Kidney (tissue), 14 donors: ENCODE results near the gene CBFA2T3. TPM values are rescaled to one million over a fixed set of nuclear protein-coding genes. Genes with fewer than 3 reads are reported as not detected.

Experiments
- DNase-seq, 5 donors: peaks; one replicate each; pipeline ENCODE4 v3.0.0-alpha.2; 2013 to 2020
- FAIRE-seq: peaks from 2 replicates; lab custom pipeline; 2012; peaks lifted over from hg19 to GRCh38; lab: Jason Lieb, UNC
- H3K27ac ChIP-seq, 2 donors: one replicate each; pipeline ENCODE4 v1.7.0; 2013; ENCODE audit warnings: low read depth in 2 of 2, low read length in 2 of 2, inconsistent platforms in 1 of 2
- H3K27me3 ChIP-seq: one replicate; pipeline ENCODE4 v1.7.1; 2013; ENCODE audit warnings: low read length, inconsistent platforms; ENCODE audit not compliant: control insufficient read depth, insufficient read depth
- H3K36me3 ChIP-seq, 3 donors: one replicate each; pipeline versions ENCODE4 v1.7.0 to v1.7.1; 2013; ENCODE audit warnings: low read length in 3 of 3, control low read depth in 1 of 3, inconsistent platforms in 1 of 3; ENCODE audit not compliant: insufficient read depth in 3 of 3, control insufficient read depth in 2 of 3
- H3K4me1 ChIP-seq, 3 donors: one replicate each; pipeline versions ENCODE4 v1.7.0 to v1.7.1; 2013; ENCODE audit warnings: low read length in 3 of 3, inconsistent platforms in 1 of 3, low read depth in 1 of 3; ENCODE audit not compliant: control insufficient read depth in 2 of 3, insufficient read depth in 2 of 3
- H3K4me3 ChIP-seq, 3 donors: one replicate each; pipeline versions ENCODE4 v1.7.0 to v1.8.1; 2013; ENCODE audit warnings: low read length in 3 of 3, control low read depth in 1 of 3, inconsistent platforms in 1 of 3
- H3K9ac ChIP-seq, 3 donors: one replicate each; pipeline versions ENCODE4 v1.7.0 to v1.7.1; 2013; ENCODE audit warnings: low read length in 3 of 3, control low read depth in 1 of 3, inconsistent platforms in 1 of 3
- H3K9me3 ChIP-seq, 3 donors: one replicate each; pipeline versions ENCODE4 v1.7.0 to v1.7.1; 2013; ENCODE audit warnings: low read length in 3 of 3, control low read depth in 1 of 3, inconsistent platforms in 1 of 3; ENCODE audit not compliant: control insufficient read depth in 2 of 3, insufficient read depth in 1 of 3
- intact Hi-C: fragments of 100-400 bp; cut with DNase I; formaldehyde crosslinking; loops from one replicate; pipeline ENCODE4 v1.11.1; 2022
- polyA plus RNA-seq: library from polyadenylated mRNA; stranded (reverse); fragments of 350-450 nt; fragmentation: Illumina TruSeq; extraction: RNeasy Lipid Tissue Mini Kit (QIAGEN cat#74804); gene quantifications from one replicate; pipeline ENCODE4 v1.2.3, GENCODE V29; 2014; ENCODE audit warnings: low read depth, low replicate concordance; ENCODE audit not compliant: insufficient read depth
- total RNA-seq: library from RNA; stranded (reverse); fragmentation: NEBNext Ultra II Directional; extraction: Animal tissue kit (Norgen Biotek cat#: 25700); gene quantifications from one replicate; pipeline ENCODE4 v1.2.1, GENCODE V29; 2021
- TF ChIP-seq, protein P1 (sequence below): IDR thresholded peaks from 3 replicates; pipeline ENCODE4 v1.5.1; 2012; ENCODE audit warnings: mild to moderate bottlenecking, moderate library complexity, borderline replicate concordance; ENCODE audit not compliant: insufficient read depth; ENCODE audit errors: extremely low read depth
- donor health status: control.
- donor health status: control.
- donor health status: control.
- donor health status: control.
- donor health status: control.
- donor health status: DM: yes; HTN: yes; CAD: no.
- donor health status: Normal renal cell carcinoma (clear cell type).

CBFA2T3 gene
- total and polyA plus RNA-seq, 2 donors from 2014 or later: 0.75 to 8.0 TPM

DNA sequence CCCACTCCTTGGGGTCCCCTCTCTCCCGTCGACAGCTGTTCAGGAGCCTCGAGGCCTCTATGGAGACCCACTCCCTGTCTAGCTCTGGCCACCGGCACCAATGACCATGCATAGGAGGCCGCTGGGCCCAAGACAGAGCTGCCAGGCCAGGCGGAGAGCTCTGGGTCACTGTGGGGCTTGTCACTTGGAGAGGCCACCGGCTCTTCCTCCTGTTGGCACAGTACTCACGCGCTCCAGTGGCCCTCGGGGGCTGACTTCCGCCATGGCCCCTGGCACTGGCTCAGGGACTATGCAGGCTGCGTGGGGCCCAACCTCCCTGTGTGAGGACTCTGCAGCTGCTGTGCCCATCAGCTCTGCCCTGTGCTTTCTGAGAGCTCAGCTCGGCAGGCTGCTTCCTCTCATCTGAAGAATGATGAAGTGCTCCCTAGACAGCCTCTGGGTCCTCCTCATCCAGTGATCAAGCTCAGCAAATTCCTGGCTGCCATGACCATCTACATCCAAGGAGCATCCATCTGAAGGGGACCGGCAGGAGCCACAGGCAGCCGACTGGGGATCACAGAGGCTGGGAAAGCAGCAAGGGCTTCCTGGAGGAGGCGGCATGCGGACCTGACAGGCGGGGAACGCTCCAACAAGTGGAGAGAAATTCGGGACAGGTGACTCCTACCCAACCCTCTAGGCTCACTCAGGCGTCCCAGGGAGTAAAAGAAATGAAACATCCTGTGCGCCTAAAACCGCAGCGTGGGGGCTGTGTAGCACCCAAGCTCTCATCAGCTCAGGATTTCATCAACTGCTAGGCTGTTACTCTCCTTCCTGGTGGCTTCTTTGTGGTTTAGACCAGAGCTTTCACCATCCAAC, 137.0 kb downstream of the CBFA2T3 start:
- no peak for FAIRE-seq
- intact Hi-C loops: no loop called here
- TF ChIP-seq, protein P1, sequence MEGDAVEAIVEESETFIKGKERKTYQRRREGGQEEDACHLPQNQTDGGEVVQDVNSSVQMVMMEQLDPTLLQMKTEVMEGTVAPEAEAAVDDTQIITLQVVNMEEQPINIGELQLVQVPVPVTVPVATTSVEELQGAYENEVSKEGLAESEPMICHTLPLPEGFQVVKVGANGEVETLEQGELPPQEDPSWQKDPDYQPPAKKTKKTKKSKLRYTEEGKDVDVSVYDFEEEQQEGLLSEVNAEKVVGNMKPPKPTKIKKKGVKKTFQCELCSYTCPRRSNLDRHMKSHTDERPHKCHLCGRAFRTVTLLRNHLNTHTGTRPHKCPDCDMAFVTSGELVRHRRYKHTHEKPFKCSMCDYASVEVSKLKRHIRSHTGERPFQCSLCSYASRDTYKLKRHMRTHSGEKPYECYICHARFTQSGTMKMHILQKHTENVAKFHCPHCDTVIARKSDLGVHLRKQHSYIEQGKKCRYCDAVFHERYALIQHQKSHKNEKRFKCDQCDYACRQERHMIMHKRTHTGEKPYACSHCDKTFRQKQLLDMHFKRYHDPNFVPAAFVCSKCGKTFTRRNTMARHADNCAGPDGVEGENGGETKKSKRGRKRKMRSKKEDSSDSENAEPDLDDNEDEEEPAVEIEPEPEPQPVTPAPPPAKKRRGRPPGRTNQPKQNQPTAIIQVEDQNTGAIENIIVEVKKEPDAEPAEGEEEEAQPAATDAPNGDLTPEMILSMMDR: no peak
- no peaks in the 10 kb centered on the region for H3K4me1 ChIP-seq
- no peaks in the 10 kb centered on the region for H3K27me3 ChIP-seq
- DNase-seq: no peak
- H3K9me3 ChIP-seq: no peaks in the 10 kb centered on the region
- H3K4me3 ChIP-seq: no peak overlapping the region
- no peak overlapping the region for H3K9ac ChIP-seq
- peaks cover 0 to 12% (median 4%) of the 10 kb centered on the region in 3 donors for H3K36me3 ChIP-seq
- no peak overlapping the region for H3K27ac ChIP-seq

DNA sequence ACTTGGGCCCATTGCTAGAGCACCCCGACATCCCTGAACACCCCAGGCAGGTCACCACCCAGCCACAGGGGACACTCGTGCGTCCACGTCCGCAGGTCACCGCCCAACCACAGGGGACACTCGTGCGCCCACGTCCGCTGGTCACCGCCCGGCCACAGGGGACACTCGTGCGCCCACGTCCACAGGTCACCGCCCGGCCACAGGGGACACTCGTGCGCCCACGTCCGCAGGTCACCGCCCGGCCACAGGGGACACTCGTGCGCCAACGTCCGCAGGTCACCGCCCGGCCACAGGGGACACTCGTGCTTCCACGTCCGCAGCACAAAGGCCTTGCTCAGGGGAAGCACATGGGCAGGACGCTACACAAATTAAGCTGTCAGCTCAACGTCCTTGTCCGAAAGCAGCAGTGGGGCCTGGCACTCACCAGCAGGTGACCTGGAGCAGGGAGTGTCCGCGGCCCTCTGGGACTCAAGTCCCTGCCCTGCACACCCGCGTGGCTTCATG, 137.9 kb downstream of the CBFA2T3 start:
- Histone ChIP-seq H3K4me3 (no peak overlapping the region), H3K9ac (no peak overlapping the region), H3K9me3 (no peaks in the 10 kb centered on the region), H3K36me3 (peaks cover 0 to 12% (median 5%) of the 10 kb centered on the region in 3 donors), H3K27me3 (no peaks in the 10 kb centered on the region), H3K27ac (no peak overlapping the region), H3K4me1 (no peaks in the 10 kb centered on the region)
- intact Hi-C loops: no loop called here
- FAIRE-seq: no peak
- TF ChIP-seq, protein P1: no peak
- DNase-seq: no peak

DNA sequence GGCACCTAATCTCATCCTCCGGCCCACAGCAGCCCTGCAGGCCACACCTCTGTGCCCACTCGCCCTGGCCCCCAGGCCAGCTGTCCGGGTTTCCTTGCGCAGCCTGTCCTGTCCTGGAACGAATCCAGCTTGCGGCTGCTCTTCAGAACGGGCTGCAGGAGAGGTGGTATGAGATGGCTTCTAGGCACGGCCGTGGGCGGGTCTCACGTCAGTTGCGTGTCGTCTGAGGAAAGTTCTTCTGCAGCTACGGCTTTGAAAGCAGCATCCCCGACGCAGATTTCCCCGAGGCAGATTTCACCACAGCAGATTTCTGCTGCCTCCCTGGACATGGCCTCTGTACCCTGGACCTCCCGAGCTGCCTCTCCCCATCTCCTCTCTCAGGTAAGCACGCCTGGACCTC, 138.4 kb downstream of the CBFA2T3 start:
- DNase-seq (no peak), FAIRE-seq (no peak)
- Histone ChIP-seq H3K27ac (no peak overlapping the region), H3K4me3 (no peak overlapping the region), H3K27me3 (no peaks in the 10 kb centered on the region), H3K9ac (no peak overlapping the region), H3K36me3 (peaks cover 0 to 12% (median 5%) of the 10 kb centered on the region in 3 donors), H3K9me3 (no peaks in the 10 kb centered on the region), H3K4me1 (no peaks in the 10 kb centered on the region)
- TF ChIP-seq, protein P1: no peak
- intact Hi-C loops: no loop called here
